Stimulated activated CD4-positive, alpha-beta T cell treated with anti-CD3 and anti-CD28 coated beads, Interleukin-4, amount 100 ng/mL, for 24 hours (primary cell): Measurements from ENCODE around the gene RNU2-1.
"Not testable (repeated sequence)": the region's sequence is repeated elsewhere in the genome, so short reads cannot be mapped to it uniquely, and the experiment has no call there.

Experiments used
- DNase-seq: peaks from one replicate; pipeline ENCODE4 v3.0.0-alpha.2; 2020

RNU2-1 gene

DNA sequence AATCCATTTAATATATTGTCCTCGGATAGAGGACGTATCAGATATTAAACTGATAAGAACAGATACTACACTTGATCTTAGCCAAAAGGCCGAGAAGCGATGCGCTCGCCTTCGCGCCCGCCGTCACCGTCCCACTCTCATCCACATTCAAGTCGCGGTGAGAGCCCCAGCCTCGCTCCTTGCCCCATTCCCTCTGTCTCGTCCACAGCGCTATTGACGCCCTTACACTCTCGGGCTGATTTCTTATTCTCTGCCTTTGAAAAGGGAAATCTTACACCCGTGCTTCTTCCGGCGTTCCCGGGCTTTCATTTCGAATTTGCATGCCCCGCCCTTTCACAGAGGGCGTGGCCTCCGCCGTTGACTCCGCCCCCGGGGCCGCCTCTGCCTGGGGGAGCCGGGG is at the start of gene RNU2-1:
TSS of gene RNU2-1 (minus strand) at position 101 of the 400 bp plus-strand sequence.
- DNase-seq = not testable (repeated sequence)

DNA sequence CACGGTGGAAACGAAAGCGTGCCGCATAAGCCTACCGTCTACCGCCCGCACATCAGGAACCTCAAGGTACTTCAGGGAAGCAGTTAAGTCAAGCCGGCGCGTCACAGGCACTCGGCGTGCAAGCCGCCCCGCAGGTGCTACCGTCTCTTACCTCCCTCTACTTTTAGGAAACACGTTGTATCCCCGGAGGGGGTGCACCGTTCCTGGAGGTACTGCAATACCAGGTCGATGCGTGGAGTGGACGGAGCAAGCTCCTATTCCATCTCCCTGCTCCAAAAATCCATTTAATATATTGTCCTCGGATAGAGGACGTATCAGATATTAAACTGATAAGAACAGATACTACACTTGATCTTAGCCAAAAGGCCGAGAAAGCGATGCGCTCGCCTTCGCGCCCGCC is 39.1 kb upstream of the RNU2-1 start:
- not testable (repeated sequence) for DNase-seq

DNA sequence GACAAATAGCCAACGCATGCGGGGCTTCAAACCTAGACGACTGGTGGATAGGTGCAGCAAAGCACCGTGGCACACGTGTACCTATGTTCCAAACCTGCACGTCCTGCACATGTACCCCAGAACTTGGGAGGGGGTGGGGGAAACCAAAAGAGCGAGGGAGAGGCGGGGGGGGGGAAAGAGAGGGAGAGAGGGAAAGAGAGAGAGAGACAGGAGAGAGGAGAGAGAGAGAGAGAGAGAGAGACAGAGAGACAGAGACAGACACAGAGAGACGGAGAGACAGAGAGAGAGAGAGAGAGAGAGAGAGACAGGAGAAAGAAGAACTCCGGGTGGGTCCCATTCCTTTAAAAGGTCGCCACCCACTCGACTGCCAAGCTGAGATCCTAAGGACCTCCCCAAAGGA is 38.7 kb upstream of the RNU2-1 start:
- peak; percentile 9 for DNase-seq

GRCh38 chr17:43270552-43271504 is 37.1 kb upstream of the RNU2-1 start:
- not testable (repeated sequence) for DNase-seq

DNA sequence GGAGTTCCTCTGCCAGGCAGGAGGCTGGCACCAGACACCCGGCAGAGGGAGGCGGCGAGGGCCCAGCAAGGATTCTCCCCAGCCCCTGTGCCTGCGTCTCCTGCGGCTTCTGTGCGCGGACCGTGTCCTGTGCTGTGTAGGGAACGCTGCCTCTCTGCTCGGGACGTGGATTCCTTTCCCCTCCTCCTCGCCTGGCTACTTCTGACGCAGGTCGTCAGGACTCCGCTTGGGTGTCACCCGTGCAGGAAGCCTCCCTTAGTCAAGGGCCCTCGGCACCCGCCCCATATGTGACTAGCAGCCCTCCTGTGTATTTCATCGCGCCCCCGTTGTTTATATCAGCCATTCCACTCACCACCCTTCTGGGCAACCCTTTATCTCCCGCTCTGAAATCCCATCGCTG is 12.7 kb upstream of the RNU2-1 start:
- not testable (repeated sequence) for DNase-seq

DNA sequence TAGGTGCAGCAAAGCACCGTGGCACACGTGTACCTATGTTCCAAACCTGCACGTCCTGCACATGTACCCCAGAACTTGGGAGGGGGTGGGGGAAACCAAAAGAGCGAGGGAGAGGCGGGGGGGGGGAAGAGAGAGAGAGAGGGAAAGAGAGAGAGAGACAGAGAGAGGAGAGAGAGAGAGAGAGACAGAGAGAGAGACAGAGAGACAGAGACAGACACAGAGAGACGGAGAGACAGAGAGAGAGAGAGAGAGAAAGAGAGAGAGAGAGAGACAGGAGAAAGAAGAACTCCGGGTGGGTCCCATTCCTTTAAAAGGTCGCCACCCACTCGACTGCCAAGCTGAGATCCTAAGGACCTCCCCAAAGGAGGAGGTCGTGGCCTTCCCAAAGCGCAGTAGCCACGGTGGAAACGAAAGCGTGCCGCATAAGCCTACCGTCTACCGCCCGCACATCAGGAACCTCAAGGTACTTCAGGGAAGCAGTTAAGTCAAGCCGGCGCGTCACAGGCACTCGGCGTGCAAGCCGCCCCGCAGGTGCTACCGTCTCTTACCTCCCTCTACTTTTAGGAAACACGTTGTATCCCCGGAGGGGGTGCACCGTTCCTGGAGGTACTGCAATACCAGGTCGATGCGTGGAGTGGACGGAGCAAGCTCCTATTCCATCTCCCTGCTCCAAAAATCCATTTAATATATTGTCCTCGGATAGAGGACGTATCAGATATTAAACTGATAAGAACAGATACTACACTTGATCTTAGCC is 7.0 kb upstream of the RNU2-1 start:
- not testable (repeated sequence) for DNase-seq

- not testable (repeated sequence) for DNase-seq
Observed at GRCh38 chr17:43239597-43239996, 5.8 kb upstream of the RNU2-1 start.

- not testable (repeated sequence) for DNase-seq
Observed at GRCh38 chr17:43233263-43233662, 514 bp downstream of the RNU2-1 start.

- DNase-seq = peak; percentile 40
Observed at GRCh38 chr17:43232021-43232699, 1.6 kb downstream of the RNU2-1 start.

- not testable (repeated sequence) for DNase-seq
Observed at GRCh38 chr17:43231205-43232020, 2.4 kb downstream of the RNU2-1 start.

DNA sequence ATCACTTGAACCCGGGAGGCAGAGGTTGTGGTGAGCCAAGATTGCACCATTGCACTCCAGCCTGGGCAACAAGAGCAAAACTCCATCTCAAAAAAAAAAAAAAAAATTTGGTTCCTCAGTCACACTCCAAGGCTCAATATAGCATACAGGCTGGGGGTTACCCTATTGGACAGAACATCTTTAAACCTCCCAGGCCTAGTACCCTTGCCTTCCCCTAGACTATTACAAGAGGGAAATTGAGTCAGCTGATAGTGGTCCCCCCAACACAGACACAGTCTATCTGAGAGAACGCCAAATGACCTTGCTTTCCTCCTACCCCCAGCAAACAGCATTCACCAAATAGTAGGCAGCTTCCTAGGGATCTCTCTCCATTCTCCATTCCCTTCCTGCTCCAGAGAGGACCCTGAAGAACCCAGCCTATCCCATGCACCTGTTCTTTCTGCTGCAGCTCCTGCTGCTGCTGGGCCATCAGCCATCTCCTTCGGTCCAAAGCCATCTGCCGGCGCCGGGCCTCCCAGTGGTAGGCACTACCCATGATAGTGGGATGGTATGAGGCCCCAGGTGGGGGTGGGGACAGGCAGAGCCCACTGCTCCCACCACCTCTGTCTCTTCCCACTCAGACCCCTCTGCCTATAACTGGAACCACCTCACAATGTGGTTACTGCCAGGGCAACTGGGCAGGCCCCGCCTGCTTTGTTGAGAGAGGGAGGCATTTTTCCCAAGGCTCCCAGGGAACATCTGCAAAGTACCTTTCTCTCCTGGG is 5.6 kb downstream of the RNU2-1 start, which contains the start of gene CCDC200:
TSS of gene CCDC200 (minus strand) at position 604 of the 763 bp plus-strand sequence. CDS start at position 535, 69 bp downstream.
- not testable (repeated sequence) for DNase-seq

- DNase-seq = no peak
Observed at GRCh38 chr17:43226393-43226792, 7.4 kb downstream of the RNU2-1 start.

GRCh38 chr17:43224146-43224705 is 9.6 kb downstream of the RNU2-1 start:
- no peak for DNase-seq

DNA sequence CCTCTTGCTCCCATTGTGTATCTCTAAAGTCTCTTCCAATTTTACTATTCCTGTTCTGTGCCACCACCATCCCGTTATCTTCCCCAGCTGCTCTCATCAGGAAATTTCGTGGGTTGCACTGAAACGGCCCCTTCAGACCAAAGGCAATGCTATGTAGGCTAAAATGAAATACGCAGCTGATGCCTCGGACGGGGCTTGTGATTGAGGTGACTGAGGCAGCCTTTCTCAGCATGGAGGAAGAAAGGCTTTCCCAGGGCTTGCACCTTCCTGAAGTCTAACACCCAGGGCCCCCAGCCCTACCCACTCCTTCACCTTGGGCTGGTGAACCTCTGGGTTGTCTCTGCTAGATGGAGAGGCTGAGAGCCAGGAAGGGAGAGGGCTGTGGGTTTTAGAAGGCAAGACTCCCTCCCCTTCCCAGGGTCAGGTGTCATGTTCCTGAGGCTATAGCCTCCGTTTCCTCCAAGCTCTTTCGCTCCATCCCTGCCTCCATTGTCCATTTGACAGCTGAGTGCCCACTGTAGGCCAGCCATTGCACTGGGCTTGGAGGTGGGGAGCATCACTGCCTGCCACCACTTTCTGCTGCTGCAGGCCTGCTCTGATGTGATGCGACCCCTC is 13.2 kb downstream of the RNU2-1 start:
- DNase-seq = no peak

DNA sequence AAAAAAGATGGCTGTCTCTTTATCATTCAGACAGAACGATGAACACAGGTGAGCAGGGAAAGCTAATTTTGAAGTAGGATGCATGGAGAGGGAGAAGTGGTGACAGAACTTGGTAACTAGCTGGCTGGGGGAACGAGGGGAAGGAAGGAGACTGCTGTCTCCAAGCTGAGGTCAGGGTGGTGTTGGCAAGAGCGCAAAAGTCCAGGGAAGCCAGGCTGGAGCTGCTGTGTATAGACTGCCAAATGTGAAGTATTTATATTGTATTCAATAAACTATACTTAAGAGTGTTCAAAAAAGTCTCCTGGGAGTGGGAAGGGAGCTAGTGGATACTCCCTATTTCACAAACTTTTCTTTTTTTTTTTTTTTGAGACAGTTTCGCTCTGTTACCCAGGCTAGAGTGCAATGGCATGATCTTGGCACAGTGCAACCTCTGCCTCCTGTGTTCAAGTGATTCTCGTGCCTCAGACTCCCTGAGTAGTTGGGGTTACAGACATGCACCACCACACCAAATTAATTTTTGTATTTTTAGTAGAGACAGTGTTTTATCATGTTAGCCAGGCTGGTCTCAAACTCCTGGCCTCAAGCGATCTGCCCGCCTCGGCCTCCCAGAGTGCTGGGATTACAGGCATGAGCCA is 13.9 kb downstream of the RNU2-1 start:
- no peak for DNase-seq

DNA sequence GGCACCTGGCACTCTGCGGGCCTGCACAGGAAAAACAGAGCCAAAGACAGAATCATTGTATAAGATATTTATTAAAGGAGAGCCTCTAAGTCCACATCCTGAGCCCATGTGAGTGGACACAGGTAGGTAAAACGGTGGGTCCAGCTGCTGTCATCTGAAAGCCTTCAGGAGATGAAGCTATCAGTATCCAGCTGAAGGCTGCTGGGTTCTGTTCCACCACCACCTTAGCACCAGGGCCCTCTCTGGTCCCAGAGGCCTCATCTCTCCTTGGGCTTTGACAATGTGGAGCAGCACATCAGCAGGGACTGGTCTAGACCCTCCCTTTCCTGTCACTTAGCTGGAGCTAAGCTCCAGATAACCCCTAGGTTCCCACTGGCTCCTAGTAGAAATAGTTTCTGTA is 14.8 kb downstream of the RNU2-1 start:
- DNase-seq = no peak

GRCh38 chr17:43217614-43218087 is 16.1 kb downstream of the RNU2-1 start:
- peak; percentile 16 for DNase-seq

- DNase-seq = no peak
Observed at GRCh38 chr17:43216762-43217613, 16.8 kb downstream of the RNU2-1 start.

- no peak for DNase-seq
Observed at GRCh38 chr17:43216369-43216761, 17.4 kb downstream of the RNU2-1 start.
